Liver (tissue), 3 donors: ENCODE measurements around the gene PRXL2A.
"Not testable (repeated sequence)": the region's sequence is repeated elsewhere in the genome, so short reads cannot be mapped to it uniquely, and the experiment has no call there.

Experiments used
- EGR1 ChIP-seq, 2 donors: IDR thresholded peaks; 2 replicates each; pipeline ENCODE4 v1.6.1; 2016 to 2018; ENCODE audit warnings: antibody characterized with exemption in 2 of 2, low read depth in 2 of 2
- FOXA1 ChIP-seq: IDR thresholded peaks from 2 replicates; pipeline ENCODE4 v1.6.1; 2016; ENCODE audit warnings: antibody characterized with exemption
- FOXA2 ChIP-seq: IDR thresholded peaks from 2 replicates; pipeline ENCODE4 v1.6.1; 2016; ENCODE audit warnings: antibody characterized with exemption
- HNF4G ChIP-seq: IDR thresholded peaks from 2 replicates; pipeline ENCODE4 v1.6.1; 2016; ENCODE audit warnings: antibody characterized with exemption
- JUND ChIP-seq, 2 donors: IDR thresholded peaks; 2 replicates each; pipeline ENCODE4 v1.6.1; 2016; ENCODE audit warnings: antibody characterized with exemption in 2 of 2
- MAX ChIP-seq: IDR thresholded peaks from 2 replicates; pipeline ENCODE4 v1.6.1; 2016; ENCODE audit warnings: antibody characterized with exemption
- RAD21 ChIP-seq, 2 donors: IDR thresholded peaks; 2 replicates each; pipeline ENCODE4 v1.6.1; 2016; ENCODE audit warnings: antibody characterized with exemption in 2 of 2, mild to moderate bottlenecking in 2 of 2
- RXRA ChIP-seq, 2 donors: IDR thresholded peaks; 2 replicates each; pipeline ENCODE4 v1.6.1; 2017 to 2018; ENCODE audit warnings: antibody characterized with exemption in 2 of 2, mild to moderate bottlenecking in 1 of 2
- SP1 ChIP-seq: IDR thresholded peaks from 2 replicates; pipeline ENCODE4 v1.6.1; 2018; ENCODE audit warnings: antibody characterized with exemption, mild to moderate bottlenecking
- YY1 ChIP-seq: IDR thresholded peaks from 2 replicates; pipeline ENCODE4 v1.6.1; 2016; ENCODE audit warnings: antibody characterized with exemption, mild to moderate bottlenecking
- ZBTB33 ChIP-seq: IDR thresholded peaks from 2 replicates; pipeline ENCODE4 v1.6.1; 2016; ENCODE audit warnings: antibody characterized with exemption
- TF ChIP-seq, protein P1 (sequence below): fragments of 150-350 bp; IDR thresholded peaks from 2 replicates; pipeline ENCODE4 v1.5.1; 2017; ENCODE audit warnings: improper control_type of control experiment, low read depth, low read length; ENCODE audit not compliant: missing input control
- TF ChIP-seq, protein P2 (sequence below): IDR thresholded peaks from 2 replicates; pipeline ENCODE4 v1.6.1; 2016; ENCODE audit warnings: antibody characterized with exemption, mild to moderate bottlenecking
- TF ChIP-seq, protein P3 (sequence below): IDR thresholded peaks from 2 replicates; pipeline ENCODE4 v1.6.1; 2016; ENCODE audit warnings: antibody characterized with exemption
- donor health status: healthy.
- donor health status: healthy.

DNA sequence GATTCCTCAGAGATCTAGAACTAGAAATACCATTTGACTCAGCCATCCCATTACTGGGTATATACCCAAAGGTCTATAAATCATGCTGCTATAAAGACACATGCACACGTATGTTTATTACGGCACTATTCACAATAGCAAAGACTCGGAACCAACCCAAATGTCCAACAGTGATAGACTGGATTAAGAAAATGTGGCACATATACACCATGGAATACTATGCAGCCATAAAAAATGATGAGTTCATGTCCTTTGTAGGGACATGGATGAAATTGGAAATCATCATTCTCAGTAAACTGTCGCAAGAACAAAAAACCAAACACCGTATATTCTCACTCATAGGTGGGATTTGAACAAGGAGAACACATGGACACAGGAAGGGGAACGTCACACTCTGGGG is 72.0 kb downstream of the PRXL2A start:
- not testable (repeated sequence) for TF ChIP-seq MAX; FOXA2; YY1; JUND (IDR thresholded peaks at IDR 0.05); ZBTB33; RXRA (IDR thresholded peaks at IDR 0.05); HNF4G; SP1; RAD21 (IDR thresholded peaks at IDR 0.05); FOXA1; EGR1 (IDR thresholded peaks at IDR 0.05; ENCODE audit: low read depth in 2 of 2)
- TF ChIP-seq, protein P1, sequence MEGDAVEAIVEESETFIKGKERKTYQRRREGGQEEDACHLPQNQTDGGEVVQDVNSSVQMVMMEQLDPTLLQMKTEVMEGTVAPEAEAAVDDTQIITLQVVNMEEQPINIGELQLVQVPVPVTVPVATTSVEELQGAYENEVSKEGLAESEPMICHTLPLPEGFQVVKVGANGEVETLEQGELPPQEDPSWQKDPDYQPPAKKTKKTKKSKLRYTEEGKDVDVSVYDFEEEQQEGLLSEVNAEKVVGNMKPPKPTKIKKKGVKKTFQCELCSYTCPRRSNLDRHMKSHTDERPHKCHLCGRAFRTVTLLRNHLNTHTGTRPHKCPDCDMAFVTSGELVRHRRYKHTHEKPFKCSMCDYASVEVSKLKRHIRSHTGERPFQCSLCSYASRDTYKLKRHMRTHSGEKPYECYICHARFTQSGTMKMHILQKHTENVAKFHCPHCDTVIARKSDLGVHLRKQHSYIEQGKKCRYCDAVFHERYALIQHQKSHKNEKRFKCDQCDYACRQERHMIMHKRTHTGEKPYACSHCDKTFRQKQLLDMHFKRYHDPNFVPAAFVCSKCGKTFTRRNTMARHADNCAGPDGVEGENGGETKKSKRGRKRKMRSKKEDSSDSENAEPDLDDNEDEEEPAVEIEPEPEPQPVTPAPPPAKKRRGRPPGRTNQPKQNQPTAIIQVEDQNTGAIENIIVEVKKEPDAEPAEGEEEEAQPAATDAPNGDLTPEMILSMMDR: not testable (repeated sequence)
- TF ChIP-seq, protein P2, sequence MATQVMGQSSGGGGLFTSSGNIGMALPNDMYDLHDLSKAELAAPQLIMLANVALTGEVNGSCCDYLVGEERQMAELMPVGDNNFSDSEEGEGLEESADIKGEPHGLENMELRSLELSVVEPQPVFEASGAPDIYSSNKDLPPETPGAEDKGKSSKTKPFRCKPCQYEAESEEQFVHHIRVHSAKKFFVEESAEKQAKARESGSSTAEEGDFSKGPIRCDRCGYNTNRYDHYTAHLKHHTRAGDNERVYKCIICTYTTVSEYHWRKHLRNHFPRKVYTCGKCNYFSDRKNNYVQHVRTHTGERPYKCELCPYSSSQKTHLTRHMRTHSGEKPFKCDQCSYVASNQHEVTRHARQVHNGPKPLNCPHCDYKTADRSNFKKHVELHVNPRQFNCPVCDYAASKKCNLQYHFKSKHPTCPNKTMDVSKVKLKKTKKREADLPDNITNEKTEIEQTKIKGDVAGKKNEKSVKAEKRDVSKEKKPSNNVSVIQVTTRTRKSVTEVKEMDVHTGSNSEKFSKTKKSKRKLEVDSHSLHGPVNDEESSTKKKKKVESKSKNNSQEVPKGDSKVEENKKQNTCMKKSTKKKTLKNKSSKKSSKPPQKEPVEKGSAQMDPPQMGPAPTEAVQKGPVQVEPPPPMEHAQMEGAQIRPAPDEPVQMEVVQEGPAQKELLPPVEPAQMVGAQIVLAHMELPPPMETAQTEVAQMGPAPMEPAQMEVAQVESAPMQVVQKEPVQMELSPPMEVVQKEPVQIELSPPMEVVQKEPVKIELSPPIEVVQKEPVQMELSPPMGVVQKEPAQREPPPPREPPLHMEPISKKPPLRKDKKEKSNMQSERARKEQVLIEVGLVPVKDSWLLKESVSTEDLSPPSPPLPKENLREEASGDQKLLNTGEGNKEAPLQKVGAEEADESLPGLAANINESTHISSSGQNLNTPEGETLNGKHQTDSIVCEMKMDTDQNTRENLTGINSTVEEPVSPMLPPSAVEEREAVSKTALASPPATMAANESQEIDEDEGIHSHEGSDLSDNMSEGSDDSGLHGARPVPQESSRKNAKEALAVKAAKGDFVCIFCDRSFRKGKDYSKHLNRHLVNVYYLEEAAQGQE: not testable (repeated sequence)
- TF ChIP-seq, protein P3, sequence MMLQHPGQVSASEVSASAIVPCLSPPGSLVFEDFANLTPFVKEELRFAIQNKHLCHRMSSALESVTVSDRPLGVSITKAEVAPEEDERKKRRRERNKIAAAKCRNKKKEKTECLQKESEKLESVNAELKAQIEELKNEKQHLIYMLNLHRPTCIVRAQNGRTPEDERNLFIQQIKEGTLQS: not testable (repeated sequence)
